GM10847 (cell line): ENCODE measurements around the gene DISC1.

Source experiments
- POLR2A ChIP-seq: IDR thresholded peaks from 2 replicates; pipeline ENCODE4 v1.6.1; 2011; ENCODE audit not compliant: insufficient read length; ENCODE audit errors: extremely low read depth

The DISC1 gene

DNA sequence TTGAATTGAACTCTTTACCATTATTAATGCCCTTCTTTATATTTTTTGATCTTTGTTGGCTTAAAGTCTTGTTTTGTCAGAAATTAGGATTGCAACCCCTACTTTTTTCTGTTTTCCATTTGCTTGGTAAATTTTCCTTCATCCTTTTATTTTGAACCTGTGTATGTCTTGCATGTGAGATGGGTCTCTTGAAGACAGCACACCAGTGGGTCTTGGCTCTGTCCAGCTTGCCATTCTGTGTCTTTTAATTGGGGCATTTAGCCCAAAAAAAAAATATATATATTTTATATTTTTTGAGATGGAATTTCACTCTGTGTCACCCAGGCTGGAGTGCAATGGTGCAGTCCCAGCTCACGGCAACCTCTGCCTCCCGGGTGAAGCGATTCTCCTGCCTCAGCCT is 33.6 kb downstream of the DISC1 start:
- no peak for TF ChIP-seq POLR2A

DNA sequence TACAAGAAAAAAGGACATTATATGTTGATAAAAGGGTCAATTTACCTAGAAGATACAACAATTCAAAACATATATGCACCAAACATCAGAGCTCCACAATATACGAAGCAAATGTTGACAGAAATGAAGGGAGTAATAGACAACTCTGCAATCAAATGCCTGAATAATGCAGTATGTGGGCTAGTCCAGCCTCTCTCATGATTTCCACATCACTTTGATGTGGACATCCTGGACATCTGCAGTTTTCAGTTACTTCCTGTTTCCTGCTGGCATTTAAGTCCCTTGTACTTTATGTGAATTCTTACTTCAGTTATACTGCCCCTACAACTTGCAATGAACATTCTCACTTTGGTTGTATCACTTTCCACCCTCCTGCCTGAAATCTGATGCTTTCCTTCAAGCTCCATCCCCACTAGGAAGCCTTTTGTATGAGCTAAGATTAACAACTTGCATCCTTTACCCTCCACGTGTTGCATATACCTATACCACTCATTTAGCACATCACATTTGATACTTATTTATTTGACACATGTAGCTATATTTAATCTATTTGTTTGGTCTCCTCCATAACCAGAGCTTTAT is 36.7 kb downstream of the DISC1 start:
- no peak for TF ChIP-seq POLR2A

DNA sequence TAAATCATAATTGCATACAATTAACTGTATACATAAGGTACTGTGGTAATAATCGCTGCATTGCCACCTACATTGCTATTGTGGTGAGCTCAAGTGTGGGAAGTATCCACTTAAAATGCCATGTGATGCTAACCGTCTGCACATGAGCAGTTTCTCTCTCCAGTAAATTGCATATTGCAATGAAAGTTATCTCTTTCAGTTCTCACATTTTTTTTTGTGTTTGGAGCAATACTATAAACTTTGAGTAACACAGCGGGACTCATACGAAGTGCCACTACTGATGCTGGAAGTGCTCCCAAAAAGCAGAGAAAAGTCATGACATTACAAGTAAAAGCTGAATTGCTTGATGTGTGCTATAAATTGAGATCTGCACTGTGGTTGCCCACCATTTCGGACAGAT is 38.5 kb downstream of the DISC1 start:
- TF ChIP-seq POLR2A: no peak

DNA sequence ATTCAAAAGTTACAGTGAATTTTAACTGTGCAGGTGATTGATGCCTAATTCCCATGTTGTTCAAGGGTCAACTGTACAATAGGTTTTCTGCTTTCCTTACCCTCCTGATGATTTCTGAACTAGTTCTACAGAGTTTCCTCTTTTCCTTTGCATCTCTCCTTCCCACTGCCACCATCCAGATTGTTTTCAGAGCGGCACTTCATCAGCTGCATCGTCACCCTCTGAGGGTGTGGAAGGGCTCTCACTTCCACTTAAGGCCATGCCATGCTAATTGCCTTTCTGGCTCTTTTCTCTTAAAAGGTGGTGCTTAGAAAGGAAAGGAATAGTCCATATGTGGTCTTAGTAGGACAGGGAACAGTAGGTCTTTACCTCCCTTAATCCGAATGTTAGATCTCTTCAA is 39.1 kb downstream of the DISC1 start:
- no peak for TF ChIP-seq POLR2A

DNA sequence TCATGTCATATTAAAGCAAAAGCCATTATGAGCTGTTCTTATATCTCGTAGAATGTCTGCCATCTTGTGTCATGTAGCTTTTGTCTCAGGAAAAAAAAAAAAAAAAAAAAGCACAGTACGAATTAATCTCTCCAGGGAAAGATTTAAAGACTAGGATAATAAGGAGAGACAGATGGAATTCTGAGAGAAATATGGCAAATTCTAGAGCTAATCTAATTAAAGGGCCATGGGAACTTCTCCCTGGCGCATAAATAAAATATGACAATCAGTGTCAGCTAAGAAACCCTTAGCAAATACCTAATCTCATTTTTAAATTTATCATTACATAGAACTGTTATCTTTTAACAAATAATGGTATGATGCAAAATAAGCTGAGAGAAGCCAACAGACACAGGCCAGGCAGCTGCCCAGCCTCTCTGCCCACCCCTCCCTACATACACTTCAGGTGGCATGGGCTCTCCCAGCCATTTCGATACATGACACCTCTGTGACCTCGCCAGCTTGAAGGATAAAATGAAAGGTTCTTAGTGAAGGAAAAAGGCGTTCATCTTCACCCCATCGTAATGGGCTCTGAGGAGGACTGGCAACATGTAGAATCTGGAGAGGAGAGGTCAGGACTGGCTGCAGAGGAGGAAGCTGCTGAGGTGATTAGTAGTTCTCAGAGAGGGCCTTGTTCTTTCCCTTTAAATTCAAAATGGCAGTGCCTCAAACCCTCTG is 39.8 kb downstream of the DISC1 start:
- TF ChIP-seq POLR2A: no peak

DNA sequence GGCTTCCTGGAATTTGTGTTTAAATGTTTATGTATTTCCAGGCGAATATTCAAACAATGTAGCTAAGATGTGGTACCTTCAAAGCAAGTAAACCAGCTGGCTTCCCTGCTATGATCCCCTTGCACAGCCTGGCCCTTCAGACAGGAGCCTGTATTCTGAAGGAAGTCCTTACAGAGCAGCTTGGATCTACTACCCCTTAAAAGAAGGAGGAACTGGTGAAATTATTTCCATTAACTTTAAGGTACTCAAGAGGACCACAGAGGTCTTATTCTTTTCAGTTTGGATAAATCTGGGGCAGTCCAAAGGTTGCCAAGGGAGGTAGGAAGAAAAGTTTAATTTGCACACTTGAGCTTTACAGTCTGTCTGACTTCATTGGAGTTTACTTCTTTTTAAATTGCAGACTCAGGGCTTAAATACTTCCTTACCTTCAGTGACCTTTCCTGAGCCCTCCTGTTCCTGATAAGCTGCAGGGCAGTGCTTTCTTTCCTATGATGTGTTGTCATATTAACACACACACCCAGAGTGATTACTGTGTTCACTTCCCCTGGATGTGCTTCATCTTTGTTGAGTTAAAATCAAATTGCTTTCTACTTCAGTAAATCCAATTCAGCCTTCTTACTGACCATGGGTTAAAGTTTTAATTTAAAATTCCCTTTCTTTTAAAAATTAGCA is 40.5 kb downstream of the DISC1 start:
- no peak for TF ChIP-seq POLR2A

DNA sequence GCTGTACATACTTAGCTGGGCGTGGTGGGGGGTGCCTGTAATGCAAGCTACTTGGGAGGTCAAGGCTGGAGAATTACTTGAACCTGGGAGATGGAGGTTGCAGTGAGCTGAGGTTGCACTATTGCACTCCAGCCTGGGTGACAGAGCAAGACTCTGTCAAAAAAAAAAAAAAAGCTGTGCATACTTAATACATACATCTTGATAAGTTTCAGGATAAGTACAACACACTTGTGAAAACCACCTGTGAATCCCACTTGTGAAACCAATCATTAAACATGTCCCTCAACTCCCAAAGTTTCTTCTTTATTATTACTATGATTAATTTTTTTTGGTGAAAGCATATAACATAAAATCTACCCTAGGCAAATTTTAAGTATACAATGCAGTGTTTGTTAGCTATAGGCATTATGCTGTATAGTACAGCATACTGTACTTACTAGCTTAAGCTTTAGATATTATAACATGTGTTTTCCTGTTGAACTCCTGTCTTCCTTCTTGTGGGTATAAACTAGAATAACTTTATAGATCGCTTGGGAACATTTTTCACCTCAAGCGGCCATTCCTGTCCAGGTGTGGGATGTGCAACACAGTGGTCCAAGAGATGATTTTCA is 41.4 kb downstream of the DISC1 start:
- no peak for TF ChIP-seq POLR2A

DNA sequence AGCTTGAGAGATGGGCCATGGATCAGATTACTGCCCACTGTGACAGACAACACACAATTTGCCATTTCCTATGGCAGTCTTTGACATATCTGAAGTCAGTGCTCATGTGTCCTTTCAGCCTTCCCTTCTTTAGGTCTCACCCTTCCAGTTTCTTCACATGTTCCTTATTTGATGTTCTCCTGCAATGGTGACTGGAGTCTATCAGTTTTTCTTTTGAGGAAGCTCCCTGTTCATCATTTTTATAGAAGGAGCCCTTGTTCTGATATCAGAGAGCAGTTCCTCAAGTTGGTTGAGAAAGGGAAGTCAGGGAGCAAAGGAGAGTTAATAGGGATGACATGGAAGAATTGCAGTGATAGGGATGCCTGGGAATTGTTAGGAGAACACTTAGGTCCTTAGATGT is 42.2 kb downstream of the DISC1 start:
- TF ChIP-seq POLR2A: no peak

DNA sequence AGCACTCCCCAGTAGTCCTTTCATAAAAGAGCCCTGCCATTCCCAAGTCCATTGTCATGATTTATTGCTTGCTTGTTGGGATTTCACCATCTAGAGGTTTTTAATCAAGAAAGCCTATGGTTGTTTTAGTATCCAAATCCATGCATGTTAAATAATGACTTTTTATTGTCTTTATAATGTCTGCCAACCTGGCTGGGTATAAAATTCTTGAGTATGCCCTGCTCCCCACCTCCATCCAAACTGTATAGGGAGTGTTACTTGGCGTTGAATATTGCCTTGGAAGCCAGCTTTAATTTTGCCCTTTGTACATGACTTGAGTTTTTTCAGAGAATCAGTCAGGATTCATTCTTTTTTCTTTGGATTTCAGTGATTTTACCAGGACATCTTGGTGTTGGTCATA is 44.2 kb downstream of the DISC1 start:
- TF ChIP-seq POLR2A: no peak

DNA sequence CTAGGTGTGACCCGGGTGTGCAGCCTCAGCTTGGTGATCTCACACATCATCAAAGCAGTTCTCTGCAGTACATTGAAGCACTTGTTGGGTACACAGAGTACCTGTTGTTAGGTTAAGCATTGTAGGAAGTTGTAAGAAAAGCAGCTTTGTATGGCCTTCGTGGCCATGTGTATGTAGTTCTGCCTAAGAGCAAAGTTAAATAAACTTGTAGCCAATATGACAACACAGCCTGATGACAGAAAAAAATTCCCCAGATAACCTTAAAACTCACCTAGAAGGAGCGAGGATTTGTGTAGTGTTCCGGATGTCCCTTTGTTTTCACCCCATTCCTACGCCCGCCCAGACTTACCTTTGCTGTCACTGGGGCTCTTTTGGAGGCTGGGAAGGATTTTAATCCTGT is 48.0 kb downstream of the DISC1 start:
- TF ChIP-seq POLR2A: no peak

DNA sequence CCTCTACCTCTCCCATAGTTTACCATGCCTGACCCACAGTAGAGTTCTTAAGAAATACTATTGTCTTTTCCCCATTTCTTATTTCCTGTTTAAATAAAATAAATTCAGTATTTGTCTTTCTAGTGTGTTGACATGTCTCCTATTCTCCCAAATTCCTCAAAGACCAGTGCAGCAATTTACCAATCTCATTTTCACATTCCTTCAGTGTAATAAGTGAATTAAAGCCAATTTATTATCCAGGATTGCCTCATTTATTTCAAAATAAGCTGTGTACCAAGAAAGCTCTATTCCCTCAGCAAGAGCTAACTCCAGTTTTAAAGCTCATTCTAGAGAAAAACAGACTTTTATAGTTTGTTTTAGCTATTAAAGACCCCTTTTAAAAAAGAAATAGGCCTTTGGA is 49.9 kb downstream of the DISC1 start:
- TF ChIP-seq POLR2A: no peak

DNA sequence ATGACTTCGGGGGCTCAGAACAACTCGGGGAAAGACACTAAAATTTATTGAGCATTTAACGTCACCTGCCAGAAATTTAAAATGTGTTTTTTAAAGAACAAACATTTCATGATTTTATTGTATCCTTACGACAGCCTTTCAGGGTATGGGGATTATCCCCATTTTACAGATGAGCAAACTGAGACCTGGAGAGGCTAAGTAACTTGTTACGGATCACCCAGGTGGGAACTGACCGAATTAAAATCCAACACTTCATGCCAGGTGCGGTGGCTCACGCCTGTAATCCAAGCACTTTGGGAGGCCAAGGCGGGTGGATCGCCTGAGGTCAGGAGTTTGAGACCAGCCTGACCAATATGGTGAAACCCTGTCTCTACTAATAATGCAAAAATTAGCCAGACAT is 50.9 kb downstream of the DISC1 start:
- no peak for TF ChIP-seq POLR2A

DNA sequence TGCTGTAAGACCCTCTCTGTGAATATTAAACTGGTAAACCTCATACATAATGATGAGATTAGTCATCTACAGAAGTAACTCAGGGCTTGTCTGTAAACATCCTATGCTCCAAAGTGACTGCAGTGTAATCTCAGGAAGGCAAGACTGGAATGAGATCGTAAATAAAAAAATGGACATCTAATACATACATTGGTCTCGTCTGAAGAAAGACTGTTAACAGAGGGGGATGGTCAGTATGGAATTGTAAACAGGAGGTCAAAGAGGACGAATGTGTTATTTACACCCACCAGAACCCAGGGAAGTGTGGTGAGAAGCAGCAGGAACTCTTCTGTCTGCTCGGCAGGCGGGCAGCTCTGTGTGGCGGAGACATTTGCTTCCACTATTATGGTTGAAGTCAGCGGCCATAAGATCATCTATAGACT is 51.4 kb downstream of the DISC1 start:
- no peak for TF ChIP-seq POLR2A

DNA sequence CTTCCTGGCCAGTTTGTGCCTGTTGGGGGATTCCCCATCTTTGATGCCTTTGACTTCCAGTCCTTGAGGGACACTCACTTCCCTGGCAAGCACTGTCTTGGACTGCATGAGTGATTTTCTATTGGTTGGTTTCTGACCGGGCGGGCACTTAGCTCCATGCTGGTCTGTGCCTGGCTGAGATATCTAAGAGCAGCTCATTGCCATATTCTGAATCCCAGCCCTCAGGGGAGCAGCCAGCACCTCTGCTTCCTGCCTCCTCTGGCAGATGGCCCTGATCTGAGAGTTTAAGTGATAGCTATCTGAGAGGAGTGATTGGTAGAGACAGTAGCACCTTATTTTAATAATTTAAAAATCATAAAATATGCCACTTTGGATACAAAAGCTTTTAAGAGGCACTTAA is 52.5 kb downstream of the DISC1 start:
- TF ChIP-seq POLR2A: no peak

DNA sequence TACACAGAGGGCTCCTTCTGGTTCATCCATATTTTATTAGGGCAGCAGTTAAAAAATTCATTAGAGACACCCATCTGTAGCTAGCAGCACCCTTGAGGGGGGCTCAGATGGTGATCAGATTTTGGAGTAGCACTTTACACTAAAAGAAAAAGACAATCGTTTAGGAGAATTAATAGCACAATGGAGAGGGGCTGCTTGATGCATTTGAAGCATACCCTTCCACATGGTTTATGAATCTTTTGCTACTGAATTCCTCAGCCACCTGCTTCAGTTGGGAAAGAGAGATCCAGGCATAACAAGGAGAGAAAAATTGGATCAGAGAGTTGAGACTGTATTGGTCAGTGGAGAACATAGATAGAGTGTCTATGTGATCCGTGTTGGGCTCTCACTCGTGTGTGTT is 54.4 kb downstream of the DISC1 start:
- no peak for TF ChIP-seq POLR2A

DNA sequence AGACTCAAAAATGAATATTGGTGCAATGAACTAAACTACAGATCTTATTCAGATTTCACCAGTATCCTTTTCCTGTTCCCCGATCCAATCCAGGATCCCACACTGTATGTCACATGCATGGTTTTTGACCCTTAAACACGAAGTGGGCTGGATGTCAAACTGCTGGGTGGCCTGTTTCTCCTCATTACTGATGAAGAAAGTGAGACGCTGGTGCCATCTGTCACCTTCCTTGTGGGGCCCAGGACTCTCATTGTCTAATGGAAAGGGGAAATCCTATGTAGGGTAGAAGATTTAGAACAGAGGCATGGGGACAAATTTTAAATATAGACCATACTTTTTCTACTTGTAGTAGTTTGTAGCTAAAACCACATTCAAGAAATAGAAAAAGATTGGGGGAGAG is 56.2 kb downstream of the DISC1 start:
- no peak for TF ChIP-seq POLR2A
